Esophagus muscularis mucosa (tissue), 4 donors: Measurements from ENCODE around the gene CATSPER4. TPM values are rescaled to one million over a fixed set of nuclear protein-coding genes. Genes with fewer than 3 reads are reported as not detected.

Experiments used
- DNase-seq: peaks from one replicate; pipeline ENCODE4 v3.0.0-alpha.2; 2017; ENCODE audit errors: extremely low spot score
- H3K27ac ChIP-seq, 4 donors: fragments of 200-600 bp; sonication (generic); replicated peaks in 1 of 4; 1 replicate in 3 of 4; 2 replicates in 1 of 4; pipeline ENCODE4 v1.5.1; 2016 to 2019; ENCODE audit warnings: mild to moderate bottlenecking in 1 of 4
- H3K27me3 ChIP-seq, 4 donors: fragments of 200-600 bp; sonication (generic); one replicate each; pipeline versions ENCODE4 v1.5.1 to v1.6.0; 2016 to 2019
- H3K36me3 ChIP-seq, 4 donors: fragments of 200-600 bp; sonication (generic); one replicate each; pipeline ENCODE4 v1.5.1; 2016 to 2019
- H3K4me1 ChIP-seq, 4 donors: fragments of 200-600 bp; sonication (generic); one replicate each; pipeline ENCODE4 v1.5.1; 2016 to 2019
- H3K4me3 ChIP-seq, 4 donors: fragments of 200-600 bp; sonication (generic); 1 replicate in 2 of 4; 2 replicates in 2 of 4; pipeline ENCODE4 v1.5.1; 2016 to 2019; ENCODE audit warnings: mild to moderate bottlenecking in 4 of 4, moderate library complexity in 1 of 4
- H3K9me3 ChIP-seq, 4 donors: fragments of 200-600 bp; sonication (generic); 1 replicate in 3 of 4; 2 replicates in 1 of 4; pipeline ENCODE4 v1.5.1; 2016 to 2019
- CTCF ChIP-seq, 3 experiments: fragments of 200-600 bp in 2 of 3; fragments of 450-650 bp in 1 of 3; sonication (generic) in 2 of 3; IDR thresholded peaks; one replicate each; pipeline ENCODE4 v1.5.1; 2017 to 2019; ENCODE audit warnings: antibody characterized with exemption in 3 of 3, mild to moderate bottlenecking in 2 of 3, moderate library complexity in 1 of 3
- EP300 ChIP-seq: sonication (generic); formaldehyde crosslinking; IDR thresholded peaks from one replicate; pipeline ENCODE4 v1.6.1; 2017; ENCODE audit warnings: antibody characterized with exemption
- POLR2A ChIP-seq: fragments of 450-650 bp; IDR thresholded peaks from one replicate; pipeline ENCODE4 v1.6.1; 2017; ENCODE audit warnings: antibody characterized with exemption, moderate library complexity, mild to moderate bottlenecking, low read depth
- POLR2AphosphoS5 ChIP-seq, 2 donors: sonication (generic); formaldehyde crosslinking; IDR thresholded peaks; one replicate each; pipeline ENCODE4 v1.6.1; 2017; ENCODE audit warnings: antibody characterized with exemption in 2 of 2
- WGBS: methylation state at CpG from one replicate; pipeline ENCODE4 v1.1.5; 2018; 5-methylcytosine and 5-hydroxymethylcytosine counted together
- intact Hi-C: fragments of 100-400 bp; cut with DNase I; formaldehyde crosslinking; loops from one replicate; pipeline ENCODE4 v1.15.1; 2023
- total RNA-seq, 4 donors: library from RNA; depleted of rRNA; stranded (reverse); fragments of >200 nt; gene quantifications; one replicate each; pipeline versions ENCODE4 v1.1.0 to v1.2.1, GENCODE V29; 2016

The CATSPER4 gene
- total RNA-seq, 4 donors from 2014 or later: not detected

GRCh38 chr1:26182383-26182696 lies 8.1 kb upstream of the CATSPER4 start:
- no peak for TF ChIP-seq EP300
- TF ChIP-seq CTCF (IDR thresholded peaks at IDR 0.05): no peak
- no peak for TF ChIP-seq POLR2AphosphoS5 (IDR thresholded peaks at IDR 0.05)
- no peak for TF ChIP-seq POLR2A
- WGBS: 79% methylated on average over 3 of the region's 7 CpGs
- intact Hi-C loops: no loop called here

GRCh38 chr1:26184086-26184485 lies 6.3 kb upstream of the CATSPER4 start:
- H3K9me3 ChIP-seq: no peaks in the 10 kb centered on the region
- no peak for DNase-seq
- H3K27ac ChIP-seq: no peak overlapping the region
- peaks cover 0 to 3% (median 0%) of the 10 kb centered on the region in 4 donors for H3K36me3 ChIP-seq
- TF ChIP-seq CTCF (IDR thresholded peaks at IDR 0.05): no peak
- no peak for TF ChIP-seq POLR2A
- TF ChIP-seq EP300: no peak
- no peak for TF ChIP-seq POLR2AphosphoS5 (IDR thresholded peaks at IDR 0.05)
- intact Hi-C loops: no loop called here
- no peak overlapping the region for H3K4me3 ChIP-seq
- H3K4me1 ChIP-seq: no peaks in the 10 kb centered on the region
- H3K27me3 ChIP-seq: no peaks in the 10 kb centered on the region
- 89% methylated on average over 7 of the region's 7 CpGs for WGBS

More at GRCh38 chr1:26182383-26182696, 8.1 kb upstream of the CATSPER4 start:
- H3K4me3 ChIP-seq: no peak overlapping the region
- H3K36me3 ChIP-seq: peaks cover 0 to 3% (median 0%) of the 10 kb centered on the region in 4 donors
- H3K27me3 ChIP-seq: no peaks in the 10 kb centered on the region
- H3K9me3 ChIP-seq: no peaks in the 10 kb centered on the region
- no peak overlapping the region for H3K27ac ChIP-seq
- H3K4me1 ChIP-seq: no peaks in the 10 kb centered on the region
- no peak for DNase-seq

GRCh38 chr1:26184883-26185282 lies 5.5 kb upstream of the CATSPER4 start:
- no peak for TF ChIP-seq EP300
- TF ChIP-seq POLR2A: no peak
- no peak for TF ChIP-seq CTCF (IDR thresholded peaks at IDR 0.05)
- TF ChIP-seq POLR2AphosphoS5 (IDR thresholded peaks at IDR 0.05): no peak
- Histone ChIP-seq H3K27ac (no peak overlapping the region), H3K27me3 (no peaks in the 10 kb centered on the region), H3K9me3 (no peaks in the 10 kb centered on the region), H3K36me3 (peaks cover 0 to 3% (median 0%) of the 10 kb centered on the region in 4 donors), H3K4me1 (no peaks in the 10 kb centered on the region), H3K4me3 (no peak overlapping the region)
- intact Hi-C loops: no loop called here
- WGBS: 92% methylated on average over 19 of the region's 21 CpGs
- no peak for DNase-seq

- H3K36me3 ChIP-seq: no peaks in the 10 kb centered on the region
- intact Hi-C loops: no loop called here
- no peak for DNase-seq
- WGBS: 92% methylated on average over 6 of the region's 6 CpGs
- H3K4me1 ChIP-seq: no peaks in the 10 kb centered on the region
- no peak overlapping the region for H3K27ac ChIP-seq
- no peaks in the 10 kb centered on the region for H3K27me3 ChIP-seq
- no peak overlapping the region for H3K4me3 ChIP-seq
- TF ChIP-seq CTCF (IDR thresholded peaks at IDR 0.05) (no peak), POLR2A (no peak), POLR2AphosphoS5 (IDR thresholded peaks at IDR 0.05) (no peak), EP300 (no peak)
- no peaks in the 10 kb centered on the region for H3K9me3 ChIP-seq
Measured at GRCh38 chr1:26187882-26188281, 2.5 kb upstream of the CATSPER4 start.

GRCh38 chr1:26188477-26188876 lies 1.9 kb upstream of the CATSPER4 start:
- intact Hi-C loops: no loop called here
- H3K4me3 ChIP-seq: no peak overlapping the region

More at GRCh38 chr1:26188477-26188876, 1.9 kb upstream of the CATSPER4 start:
- no peaks in the 10 kb centered on the region for H3K9me3 ChIP-seq
- no peaks in the 10 kb centered on the region for H3K36me3 ChIP-seq
- H3K27me3 ChIP-seq: no peaks in the 10 kb centered on the region
- H3K4me1 ChIP-seq: no peaks in the 10 kb centered on the region
- WGBS: 87% methylated on average over 7 of the region's 8 CpGs
- H3K27ac ChIP-seq: no peak overlapping the region
- no peak for TF ChIP-seq CTCF (IDR thresholded peaks at IDR 0.05)
- no peak for TF ChIP-seq EP300
- no peak for TF ChIP-seq POLR2AphosphoS5 (IDR thresholded peaks at IDR 0.05)
- no peak for TF ChIP-seq POLR2A
- DNase-seq: no peak
